ENCODE results near the gene UNC13B. TPM values are rescaled to one million over a fixed set of nuclear protein-coding genes. Genes with fewer than 3 reads are reported as not detected.

Gene UNC13B
- total RNA-seq, 1 experiment from 2014 or later: 17.6 TPM

DNA sequence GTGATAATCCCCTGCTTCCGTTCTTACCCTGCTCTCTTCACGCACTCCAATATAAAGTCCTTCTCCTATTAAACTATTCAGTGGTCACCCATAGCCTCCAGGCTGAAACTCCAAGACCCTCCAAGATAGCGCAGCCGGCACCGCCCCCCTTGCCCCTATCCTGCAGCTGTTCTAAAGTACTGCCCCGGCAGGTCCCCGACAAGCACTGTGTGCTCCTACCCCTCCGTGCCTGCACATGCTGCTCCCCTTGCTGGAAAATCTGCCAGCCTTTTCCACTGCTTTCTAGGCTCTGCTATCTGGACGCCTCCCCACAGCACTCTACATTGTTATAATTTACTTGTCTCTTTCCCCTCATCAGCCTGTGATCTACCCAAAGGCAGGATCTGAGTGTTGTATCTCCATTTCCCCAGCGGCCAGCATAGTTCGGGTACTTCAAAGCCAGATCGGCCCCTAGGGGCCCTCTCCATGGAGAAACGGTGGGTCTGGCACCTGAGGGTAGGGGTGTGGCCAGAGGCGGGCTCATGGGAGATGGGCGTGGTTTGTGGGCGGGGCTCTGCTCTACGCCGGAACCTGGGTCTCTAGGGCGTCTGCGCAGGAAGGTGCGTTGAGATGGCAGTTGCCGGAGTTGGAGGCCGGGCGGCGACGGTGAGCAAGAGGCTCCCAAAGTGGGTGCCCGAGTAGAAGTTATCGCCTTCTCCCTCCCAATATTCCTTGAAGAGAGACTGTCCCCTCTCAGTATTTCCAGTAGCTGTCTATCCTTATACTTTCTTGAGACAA lies 244.6 kb downstream of the UNC13B start:
- Histone ChIP-seq H3K9me2 (ENCODE audit: insufficient read depth) (no peaks in the 10 kb centered on the region), H3K4me1 (ENCODE audit: control insufficient read depth in 1 of 2, insufficient read depth in 2 of 2, low read length in 2 of 2) (no peaks in the 10 kb centered on the region), H3K9me3 (ENCODE audit: control insufficient read depth in 1 of 2, insufficient read depth in 1 of 2, low read depth in 1 of 2, low read length in 2 of 2) (no peaks in the 10 kb centered on the region), H3K9ac (ENCODE audit: low read length) (no peak overlapping the region), H3K4me3 (replicated peaks in 1 of 2; ENCODE audit: low read depth in 1 of 2, low read length in 2 of 2) (no peak overlapping the region), H3K27ac (ENCODE audit: low read depth, low read length) (no peak overlapping the region), H4K20me1 (ENCODE audit: insufficient read depth) (no peaks in the 10 kb centered on the region), H3K4me2 (ENCODE audit: low read length) (no peak overlapping the region), H2AFZ (ENCODE audit: low read depth, low read length, poor library complexity, severe bottlenecking) (no peak overlapping the region), H3K36me3 (ENCODE audit: control insufficient read depth in 1 of 2, insufficient read depth in 2 of 2, low read length in 2 of 2) (no peaks in the 10 kb centered on the region), H3K27me3 (ENCODE audit: insufficient read depth, low read length) (no peaks in the 10 kb centered on the region), H3K79me2 (ENCODE audit: insufficient read depth, low read length) (no peaks in the 10 kb centered on the region)
- BruUV-seq (replicated peaks): no TSS peak
- intact Hi-C loops (cut with micrococcal nuclease): loop anchor here (5.0 kb wide), 1 partner anchor 61 kb away; no protein-coding TSS in a partner anchor
- TF ChIP-seq FOSL1 (IDR thresholded peaks at IDR 0.05; ENCODE audit: low read depth) (no peak), CBX3 (IDR thresholded peaks at IDR 0.05; ENCODE audit: low read depth) (no peak), EZH2 (IDR thresholded peaks at IDR 0.05) (no peak), JUND (IDR thresholded peaks at IDR 0.05) (no peak), RAD21 (IDR thresholded peaks at IDR 0.05; ENCODE audit: low read depth) (no peak), ZFX (IDR thresholded peaks at IDR 0.05) (no peak), EZH2phosphoT487 (IDR thresholded peaks at IDR 0.05; ENCODE audit: borderline replicate concordance) (no peak), SP1 (IDR thresholded peaks at IDR 0.05; ENCODE audit: low read depth) (no peak), CEBPB (IDR thresholded peaks at IDR 0.05; ENCODE audit: low read depth) (no peak), ZNF274 (IDR thresholded peaks at IDR 0.05; ENCODE audit: low read depth, low read length) (no peak)
- TF ChIP-seq, protein P1, sequence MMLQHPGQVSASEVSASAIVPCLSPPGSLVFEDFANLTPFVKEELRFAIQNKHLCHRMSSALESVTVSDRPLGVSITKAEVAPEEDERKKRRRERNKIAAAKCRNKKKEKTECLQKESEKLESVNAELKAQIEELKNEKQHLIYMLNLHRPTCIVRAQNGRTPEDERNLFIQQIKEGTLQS (IDR thresholded peaks at IDR 0.05): no peak
- TF ChIP-seq, protein P2, sequence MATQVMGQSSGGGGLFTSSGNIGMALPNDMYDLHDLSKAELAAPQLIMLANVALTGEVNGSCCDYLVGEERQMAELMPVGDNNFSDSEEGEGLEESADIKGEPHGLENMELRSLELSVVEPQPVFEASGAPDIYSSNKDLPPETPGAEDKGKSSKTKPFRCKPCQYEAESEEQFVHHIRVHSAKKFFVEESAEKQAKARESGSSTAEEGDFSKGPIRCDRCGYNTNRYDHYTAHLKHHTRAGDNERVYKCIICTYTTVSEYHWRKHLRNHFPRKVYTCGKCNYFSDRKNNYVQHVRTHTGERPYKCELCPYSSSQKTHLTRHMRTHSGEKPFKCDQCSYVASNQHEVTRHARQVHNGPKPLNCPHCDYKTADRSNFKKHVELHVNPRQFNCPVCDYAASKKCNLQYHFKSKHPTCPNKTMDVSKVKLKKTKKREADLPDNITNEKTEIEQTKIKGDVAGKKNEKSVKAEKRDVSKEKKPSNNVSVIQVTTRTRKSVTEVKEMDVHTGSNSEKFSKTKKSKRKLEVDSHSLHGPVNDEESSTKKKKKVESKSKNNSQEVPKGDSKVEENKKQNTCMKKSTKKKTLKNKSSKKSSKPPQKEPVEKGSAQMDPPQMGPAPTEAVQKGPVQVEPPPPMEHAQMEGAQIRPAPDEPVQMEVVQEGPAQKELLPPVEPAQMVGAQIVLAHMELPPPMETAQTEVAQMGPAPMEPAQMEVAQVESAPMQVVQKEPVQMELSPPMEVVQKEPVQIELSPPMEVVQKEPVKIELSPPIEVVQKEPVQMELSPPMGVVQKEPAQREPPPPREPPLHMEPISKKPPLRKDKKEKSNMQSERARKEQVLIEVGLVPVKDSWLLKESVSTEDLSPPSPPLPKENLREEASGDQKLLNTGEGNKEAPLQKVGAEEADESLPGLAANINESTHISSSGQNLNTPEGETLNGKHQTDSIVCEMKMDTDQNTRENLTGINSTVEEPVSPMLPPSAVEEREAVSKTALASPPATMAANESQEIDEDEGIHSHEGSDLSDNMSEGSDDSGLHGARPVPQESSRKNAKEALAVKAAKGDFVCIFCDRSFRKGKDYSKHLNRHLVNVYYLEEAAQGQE (IDR thresholded peaks at IDR 0.05; ENCODE audit: low read depth): no peak
- TF ChIP-seq, protein P3, sequence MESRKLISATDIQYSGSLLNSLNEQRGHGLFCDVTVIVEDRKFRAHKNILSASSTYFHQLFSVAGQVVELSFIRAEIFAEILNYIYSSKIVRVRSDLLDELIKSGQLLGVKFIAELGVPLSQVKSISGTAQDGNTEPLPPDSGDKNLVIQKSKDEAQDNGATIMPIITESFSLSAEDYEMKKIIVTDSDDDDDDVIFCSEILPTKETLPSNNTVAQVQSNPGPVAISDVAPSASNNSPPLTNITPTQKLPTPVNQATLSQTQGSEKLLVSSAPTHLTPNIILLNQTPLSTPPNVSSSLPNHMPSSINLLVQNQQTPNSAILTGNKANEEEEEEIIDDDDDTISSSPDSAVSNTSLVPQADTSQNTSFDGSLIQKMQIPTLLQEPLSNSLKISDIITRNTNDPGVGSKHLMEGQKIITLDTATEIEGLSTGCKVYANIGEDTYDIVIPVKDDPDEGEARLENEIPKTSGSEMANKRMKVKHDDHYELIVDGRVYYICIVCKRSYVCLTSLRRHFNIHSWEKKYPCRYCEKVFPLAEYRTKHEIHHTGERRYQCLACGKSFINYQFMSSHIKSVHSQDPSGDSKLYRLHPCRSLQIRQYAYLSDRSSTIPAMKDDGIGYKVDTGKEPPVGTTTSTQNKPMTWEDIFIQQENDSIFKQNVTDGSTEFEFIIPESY (IDR thresholded peaks at IDR 0.05; ENCODE audit: extremely low read depth, insufficient replicate concordance, low read length): no peak
- DNase-seq (ENCODE audit: low read depth, low spot score): no peak
- peak; percentile 66; the same call in 1 of the 2 replicates for ATAC-seq
- ChIA-PET CTCF (no interaction called here), RAD21 (ENCODE audit: low non-redundant PET in 1 of 2, low total read pairs in 2 of 2, uncharacterized antibody in 2 of 2, unreplicated experiment in 2 of 2) (no interaction called here), POLR2A (no interaction called here)
